Neural cell (in vitro differentiated cells): Measurements from ENCODE around the gene UMAD1. TPM values are rescaled to one million over a fixed set of nuclear protein-coding genes. Genes with fewer than 3 reads are reported as not detected.

Source experiments
- H2AFZ ChIP-seq: fragments of 200-600, 300-800 bp; sonication (generic), shearing (Covaris generic); 2 replicates; pipeline ENCODE4 v1.6.0; 2014; ENCODE audit warnings: low read depth, mild to moderate bottlenecking, antibody characterized with exemption, low read length, moderate library complexity
- H3F3A ChIP-seq: fragments of 200-600 bp; shearing (Covaris generic); 2 replicates; pipeline ENCODE4 v1.6.1; 2016; ENCODE audit warnings: mild to moderate bottlenecking, moderate library complexity, mixed read lengths, antibody characterized with exemption, low read length; ENCODE audit not compliant: insufficient read depth, poor library complexity, severe bottlenecking
- H3K27ac ChIP-seq: fragments of 200-600, 300-800 bp; sonication (generic), shearing (Covaris generic); 2 replicates; pipeline ENCODE4 v1.5.1; 2014; ENCODE audit warnings: mild to moderate bottlenecking, low read length, moderate library complexity
- H3K27me3 ChIP-seq: fragments of 300-800, 200-600 bp; sonication (generic), shearing (Covaris generic); 2 replicates; pipeline ENCODE4 v1.6.0; 2014; ENCODE audit warnings: mild to moderate bottlenecking, low read depth, low read length, moderate library complexity; ENCODE audit not compliant: insufficient read depth
- H3K36me3 ChIP-seq: fragments of 300-800, 200-600 bp; sonication (generic), shearing (Covaris generic); 2 replicates; pipeline ENCODE4 v1.5.1; 2014; ENCODE audit warnings: mild to moderate bottlenecking, antibody characterized with exemption, low read length, moderate library complexity; ENCODE audit not compliant: insufficient read depth
- H3K4me2 ChIP-seq: fragments of 300-800, 200-600 bp; sonication (generic), shearing (Covaris generic); 2 replicates; pipeline ENCODE4 v1.6.0; 2014; ENCODE audit warnings: mild to moderate bottlenecking, low read length
- H3K4me3 ChIP-seq: fragments of 300-800, 200-600 bp; sonication (generic), shearing (Covaris generic); 2 replicates; pipeline ENCODE4 v1.5.1; 2014; ENCODE audit warnings: mild to moderate bottlenecking, low read length, moderate library complexity
- H3K79me2 ChIP-seq: fragments of 200-600 bp; shearing (Covaris generic); replicated peaks from 2 replicates; pipeline ENCODE4 v1.6.0; 2014; ENCODE audit warnings: mild to moderate bottlenecking, low read length, moderate library complexity; ENCODE audit not compliant: insufficient read depth
- H3K9ac ChIP-seq: fragments of 300-800, 200-600 bp; sonication (generic), shearing (Covaris generic); 2 replicates; pipeline ENCODE4 v1.6.1; 2016; ENCODE audit warnings: mild to moderate bottlenecking, low read length, mixed read lengths
- H3K9me2 ChIP-seq: fragments of 200-600 bp; shearing (Covaris generic); 2 replicates; pipeline ENCODE4 v1.6.1; 2016; ENCODE audit warnings: mild to moderate bottlenecking, low read length, mixed read lengths; ENCODE audit not compliant: insufficient read depth
- H3K9me3 ChIP-seq: fragments of 200-600, 300-800 bp; sonication (generic), shearing (Covaris generic); 2 replicates; pipeline ENCODE4 v1.6.1; 2016; ENCODE audit warnings: mild to moderate bottlenecking, mixed run types, low read length, moderate library complexity, mixed read lengths
- H4K20me1 ChIP-seq: fragments of 200-600 bp; shearing (Covaris generic); 2 replicates; pipeline ENCODE4 v1.6.1; 2016; ENCODE audit warnings: mild to moderate bottlenecking, mixed run types; ENCODE audit not compliant: insufficient read depth
- EP300 ChIP-seq: fragments of 450-650 bp; conservative IDR thresholded peaks from 2 replicates; pipeline ENCODE4 v1.6.1; 2014; ENCODE audit warnings: antibody characterized with exemption, mild to moderate bottlenecking, moderate library complexity; ENCODE audit not compliant: poor library complexity, severe bottlenecking
- EZH2 ChIP-seq: fragments of 200-600, 300-800 bp; shearing (Covaris generic), sonication (generic); IDR thresholded peaks from 2 replicates; pipeline ENCODE4 v1.6.1; 2014; ENCODE audit warnings: antibody characterized with exemption, low read length, borderline replicate concordance, mild to moderate bottlenecking; ENCODE audit not compliant: insufficient read depth, poor library complexity, severe bottlenecking
- MXI1 ChIP-seq: fragments of 450-650 bp; conservative IDR thresholded peaks from 2 replicates; pipeline ENCODE4 v1.6.1; 2014; ENCODE audit warnings: antibody characterized with exemption, mild to moderate bottlenecking; ENCODE audit not compliant: poor library complexity, severe bottlenecking
- POLR2AphosphoS5 ChIP-seq: IDR thresholded peaks from 2 replicates; pipeline ENCODE4 v1.6.1; 2012
- RAD21 ChIP-seq: fragments of 450-650 bp; conservative IDR thresholded peaks from 2 replicates; pipeline ENCODE4 v1.6.1; 2014; ENCODE audit warnings: antibody characterized with exemption, mild to moderate bottlenecking, moderate library complexity
- SMC3 ChIP-seq: fragments of 450-650 bp; conservative IDR thresholded peaks from 2 replicates; pipeline ENCODE4 v1.6.1; 2014; ENCODE audit warnings: antibody characterized with exemption, mild to moderate bottlenecking, moderate library complexity; ENCODE audit not compliant: poor library complexity
- TAF1 ChIP-seq: IDR thresholded peaks from 2 replicates; pipeline ENCODE4 v1.6.1; 2012; ENCODE audit warnings: low read depth
- polyA plus RNA-seq: library from polyadenylated mRNA; depleted of rRNA; stranded (reverse); fragments of >200 nt; gene quantifications from 2 replicates; pipeline ENCODE4 v1.2.3, GENCODE V29; 2014
- TF ChIP-seq, protein P1 (sequence below): fragments of 450-650 bp; IDR thresholded peaks from 2 replicates; pipeline ENCODE4 v1.5.1; 2014; ENCODE audit warnings: antibody characterized with exemption, mild to moderate bottlenecking, moderate library complexity; ENCODE audit not compliant: poor library complexity, severe bottlenecking
- TF ChIP-seq, protein P2 (sequence below): IDR thresholded peaks from 2 replicates; pipeline ENCODE4 v1.6.1; 2012; ENCODE audit warnings: borderline replicate concordance

UMAD1 gene
- polyA plus RNA-seq, 1 donor from 2014 or later = 14.7 TPM

DNA sequence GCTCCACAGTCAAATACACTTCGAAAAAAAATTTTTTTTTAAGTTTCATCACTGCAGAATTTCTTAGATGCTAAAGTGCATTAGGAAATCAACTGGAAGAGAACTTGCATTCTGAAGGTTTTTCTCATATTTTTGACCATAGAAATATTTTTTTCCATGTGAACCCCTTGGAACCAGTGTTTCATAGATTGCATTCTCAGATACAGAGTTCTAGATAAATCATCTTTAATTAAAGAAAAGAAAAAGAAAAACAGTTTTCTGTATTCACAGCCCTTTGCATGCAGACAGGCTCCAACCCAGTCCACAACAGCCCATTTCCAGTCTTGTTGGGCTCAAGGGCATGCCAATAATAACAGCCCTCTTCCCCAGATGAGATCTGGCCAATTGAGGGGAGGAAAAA lies 153.4 kb downstream of the UMAD1 start:
- TF ChIP-seq, protein P1, sequence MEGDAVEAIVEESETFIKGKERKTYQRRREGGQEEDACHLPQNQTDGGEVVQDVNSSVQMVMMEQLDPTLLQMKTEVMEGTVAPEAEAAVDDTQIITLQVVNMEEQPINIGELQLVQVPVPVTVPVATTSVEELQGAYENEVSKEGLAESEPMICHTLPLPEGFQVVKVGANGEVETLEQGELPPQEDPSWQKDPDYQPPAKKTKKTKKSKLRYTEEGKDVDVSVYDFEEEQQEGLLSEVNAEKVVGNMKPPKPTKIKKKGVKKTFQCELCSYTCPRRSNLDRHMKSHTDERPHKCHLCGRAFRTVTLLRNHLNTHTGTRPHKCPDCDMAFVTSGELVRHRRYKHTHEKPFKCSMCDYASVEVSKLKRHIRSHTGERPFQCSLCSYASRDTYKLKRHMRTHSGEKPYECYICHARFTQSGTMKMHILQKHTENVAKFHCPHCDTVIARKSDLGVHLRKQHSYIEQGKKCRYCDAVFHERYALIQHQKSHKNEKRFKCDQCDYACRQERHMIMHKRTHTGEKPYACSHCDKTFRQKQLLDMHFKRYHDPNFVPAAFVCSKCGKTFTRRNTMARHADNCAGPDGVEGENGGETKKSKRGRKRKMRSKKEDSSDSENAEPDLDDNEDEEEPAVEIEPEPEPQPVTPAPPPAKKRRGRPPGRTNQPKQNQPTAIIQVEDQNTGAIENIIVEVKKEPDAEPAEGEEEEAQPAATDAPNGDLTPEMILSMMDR = no peak
- TF ChIP-seq EZH2 (no peak), TAF1 (no peak), EP300 (no peak), MXI1 (no peak), RAD21 (no peak), SMC3 (no peak), POLR2AphosphoS5 (no peak)
- TF ChIP-seq, protein P2, sequence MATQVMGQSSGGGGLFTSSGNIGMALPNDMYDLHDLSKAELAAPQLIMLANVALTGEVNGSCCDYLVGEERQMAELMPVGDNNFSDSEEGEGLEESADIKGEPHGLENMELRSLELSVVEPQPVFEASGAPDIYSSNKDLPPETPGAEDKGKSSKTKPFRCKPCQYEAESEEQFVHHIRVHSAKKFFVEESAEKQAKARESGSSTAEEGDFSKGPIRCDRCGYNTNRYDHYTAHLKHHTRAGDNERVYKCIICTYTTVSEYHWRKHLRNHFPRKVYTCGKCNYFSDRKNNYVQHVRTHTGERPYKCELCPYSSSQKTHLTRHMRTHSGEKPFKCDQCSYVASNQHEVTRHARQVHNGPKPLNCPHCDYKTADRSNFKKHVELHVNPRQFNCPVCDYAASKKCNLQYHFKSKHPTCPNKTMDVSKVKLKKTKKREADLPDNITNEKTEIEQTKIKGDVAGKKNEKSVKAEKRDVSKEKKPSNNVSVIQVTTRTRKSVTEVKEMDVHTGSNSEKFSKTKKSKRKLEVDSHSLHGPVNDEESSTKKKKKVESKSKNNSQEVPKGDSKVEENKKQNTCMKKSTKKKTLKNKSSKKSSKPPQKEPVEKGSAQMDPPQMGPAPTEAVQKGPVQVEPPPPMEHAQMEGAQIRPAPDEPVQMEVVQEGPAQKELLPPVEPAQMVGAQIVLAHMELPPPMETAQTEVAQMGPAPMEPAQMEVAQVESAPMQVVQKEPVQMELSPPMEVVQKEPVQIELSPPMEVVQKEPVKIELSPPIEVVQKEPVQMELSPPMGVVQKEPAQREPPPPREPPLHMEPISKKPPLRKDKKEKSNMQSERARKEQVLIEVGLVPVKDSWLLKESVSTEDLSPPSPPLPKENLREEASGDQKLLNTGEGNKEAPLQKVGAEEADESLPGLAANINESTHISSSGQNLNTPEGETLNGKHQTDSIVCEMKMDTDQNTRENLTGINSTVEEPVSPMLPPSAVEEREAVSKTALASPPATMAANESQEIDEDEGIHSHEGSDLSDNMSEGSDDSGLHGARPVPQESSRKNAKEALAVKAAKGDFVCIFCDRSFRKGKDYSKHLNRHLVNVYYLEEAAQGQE = no peak
- Histone ChIP-seq H3K4me3 (no peak overlapping the region), H3K9me2 (no peaks in the 10 kb centered on the region), H3K27ac (no peak overlapping the region), H3K9ac (no peak overlapping the region), H4K20me1 (no peaks in the 10 kb centered on the region), H3F3A (no peaks in the 10 kb centered on the region), H3K36me3 (no peaks in the 10 kb centered on the region), H2AFZ (no peak overlapping the region), H3K4me2 (no peak overlapping the region), H3K27me3 (no peaks in the 10 kb centered on the region), H3K9me3 (no peaks in the 10 kb centered on the region), H3K79me2 (no peaks in the 10 kb centered on the region)

DNA sequence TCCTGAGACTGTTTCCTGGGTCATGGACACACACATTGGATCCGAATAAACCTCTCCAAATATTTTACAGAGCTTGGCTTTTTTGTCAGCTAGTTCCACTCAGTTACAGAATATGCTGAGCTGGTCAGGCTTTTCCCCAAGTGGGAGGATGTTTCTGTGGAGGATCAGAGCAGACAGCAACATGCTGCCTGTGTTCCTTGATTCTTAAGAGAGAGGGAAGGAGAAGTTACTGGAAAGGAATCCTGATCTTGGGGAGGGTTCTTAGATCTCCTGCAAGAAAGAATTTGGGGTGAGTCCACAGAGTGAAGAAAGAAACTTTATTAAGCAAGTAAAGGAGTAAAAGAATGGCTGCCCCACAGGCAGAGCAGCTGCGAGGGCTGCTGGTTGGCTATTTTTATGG lies 154.7 kb downstream of the UMAD1 start:
- H3F3A ChIP-seq = no peaks in the 10 kb centered on the region
- no peak overlapping the region for H3K4me2 ChIP-seq
- no peaks in the 10 kb centered on the region for H3K36me3 ChIP-seq
- H2AFZ ChIP-seq = no peak overlapping the region
- H4K20me1 ChIP-seq = no peaks in the 10 kb centered on the region
- H3K9me3 ChIP-seq = no peaks in the 10 kb centered on the region
- no peak overlapping the region for H3K27ac ChIP-seq
- H3K4me3 ChIP-seq = no peak overlapping the region
- H3K9ac ChIP-seq = no peak overlapping the region
- H3K9me2 ChIP-seq = no peaks in the 10 kb centered on the region
- no peaks in the 10 kb centered on the region for H3K79me2 ChIP-seq
- TF ChIP-seq EP300 (no peak), SMC3 (no peak), EZH2 (no peak), MXI1 (no peak), TAF1 (no peak), POLR2AphosphoS5 (no peak), RAD21 (no peak)
- TF ChIP-seq, protein P1 = no peak
- TF ChIP-seq, protein P2 = no peak
- no peaks in the 10 kb centered on the region for H3K27me3 ChIP-seq
